Osteocyte (in vitro differentiated cells): ENCODE data around the gene RAB11B. TPM values are rescaled to one million over a fixed set of nuclear protein-coding genes. Genes with fewer than 3 reads are reported as not detected.
"Not testable (repeated sequence)": the region's sequence is repeated elsewhere in the genome, so short reads cannot be mapped to it uniquely, and the experiment has no call there.

Experiments
- DNase-seq: peaks from one replicate; pipeline ENCODE4 v3.0.0; 2021; ENCODE audit warnings: mixed read lengths; ENCODE audit not compliant: unreplicated experiment; ENCODE audit errors: extremely low spot score
- H3K27ac Mint-ChIP-seq: one replicate; pipeline ENCODE4 v1.8.0; 2021; ENCODE audit warnings: mild to moderate bottlenecking, mixed read lengths; ENCODE audit not compliant: unreplicated experiment
- H3K27me3 Mint-ChIP-seq: one replicate; pipeline ENCODE4 v1.8.0; 2021; ENCODE audit warnings: mixed read lengths; ENCODE audit not compliant: unreplicated experiment
- H3K36me3 Mint-ChIP-seq: one replicate; pipeline ENCODE4 v1.8.0; 2021; ENCODE audit warnings: mixed read lengths; ENCODE audit not compliant: unreplicated experiment
- H3K4me1 Mint-ChIP-seq: one replicate; pipeline ENCODE4 v1.8.0; 2021; ENCODE audit warnings: mixed read lengths; ENCODE audit not compliant: unreplicated experiment
- H3K4me3 Mint-ChIP-seq: one replicate; pipeline ENCODE4 v1.8.0; 2021; ENCODE audit warnings: mild to moderate bottlenecking, moderate library complexity, mixed read lengths; ENCODE audit not compliant: unreplicated experiment
- H3K9me3 Mint-ChIP-seq: one replicate; pipeline ENCODE4 v1.8.0; 2021; ENCODE audit warnings: mixed read lengths; ENCODE audit not compliant: unreplicated experiment
- total RNA-seq: library from RNA; stranded (reverse); gene quantifications from 2 replicates; pipeline ENCODE4 v1.2.1, GENCODE V29; 2021
- TF ChIP-seq, protein P1 (sequence below): fragments of 200-600 bp; sonication (generic); IDR thresholded peaks from 2 replicates; pipeline ENCODE4 v1.5.0; 2021; ENCODE audit warnings: antibody characterized with exemption, mild to moderate bottlenecking, moderate library complexity

Gene RAB11B
- total RNA-seq, 1 donor from 2014 or later = 130 TPM

DNA sequence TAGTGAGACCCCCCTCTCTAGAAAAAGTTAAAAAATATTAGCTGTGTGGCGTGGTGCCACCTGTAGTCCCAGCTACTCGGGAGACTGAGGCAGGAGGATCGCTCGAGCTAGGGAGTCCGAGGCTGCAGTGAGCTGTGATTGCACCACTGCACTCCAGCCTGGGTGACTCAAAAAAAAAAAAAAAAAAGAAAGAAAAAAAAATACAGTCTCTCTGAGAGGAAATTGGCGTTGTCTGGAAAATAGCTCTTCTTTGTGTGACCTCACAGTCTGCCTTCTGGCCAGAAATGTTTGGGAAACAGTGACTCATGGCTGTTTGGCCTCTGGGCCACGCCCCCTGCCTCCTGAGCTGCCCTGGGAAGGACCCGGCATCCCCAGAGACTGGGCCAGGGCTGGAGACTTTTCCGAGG lies 33.7 kb downstream of the RAB11B start:
- Mint-ChIP-seq H3K27ac (peak overlapping the region; percentile 98), H3K27me3 (no peaks in the 10 kb centered on the region), H3K36me3 (peaks cover 11% of the 10 kb centered on the region), H3K9me3 (no peaks in the 10 kb centered on the region), H3K4me1 (peaks cover 26% of the 10 kb centered on the region), H3K4me3 (peak overlapping the region; percentile 57)
- TF ChIP-seq, protein P1, sequence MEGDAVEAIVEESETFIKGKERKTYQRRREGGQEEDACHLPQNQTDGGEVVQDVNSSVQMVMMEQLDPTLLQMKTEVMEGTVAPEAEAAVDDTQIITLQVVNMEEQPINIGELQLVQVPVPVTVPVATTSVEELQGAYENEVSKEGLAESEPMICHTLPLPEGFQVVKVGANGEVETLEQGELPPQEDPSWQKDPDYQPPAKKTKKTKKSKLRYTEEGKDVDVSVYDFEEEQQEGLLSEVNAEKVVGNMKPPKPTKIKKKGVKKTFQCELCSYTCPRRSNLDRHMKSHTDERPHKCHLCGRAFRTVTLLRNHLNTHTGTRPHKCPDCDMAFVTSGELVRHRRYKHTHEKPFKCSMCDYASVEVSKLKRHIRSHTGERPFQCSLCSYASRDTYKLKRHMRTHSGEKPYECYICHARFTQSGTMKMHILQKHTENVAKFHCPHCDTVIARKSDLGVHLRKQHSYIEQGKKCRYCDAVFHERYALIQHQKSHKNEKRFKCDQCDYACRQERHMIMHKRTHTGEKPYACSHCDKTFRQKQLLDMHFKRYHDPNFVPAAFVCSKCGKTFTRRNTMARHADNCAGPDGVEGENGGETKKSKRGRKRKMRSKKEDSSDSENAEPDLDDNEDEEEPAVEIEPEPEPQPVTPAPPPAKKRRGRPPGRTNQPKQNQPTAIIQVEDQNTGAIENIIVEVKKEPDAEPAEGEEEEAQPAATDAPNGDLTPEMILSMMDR = no peak
- peak; percentile 94 for DNase-seq

DNA sequence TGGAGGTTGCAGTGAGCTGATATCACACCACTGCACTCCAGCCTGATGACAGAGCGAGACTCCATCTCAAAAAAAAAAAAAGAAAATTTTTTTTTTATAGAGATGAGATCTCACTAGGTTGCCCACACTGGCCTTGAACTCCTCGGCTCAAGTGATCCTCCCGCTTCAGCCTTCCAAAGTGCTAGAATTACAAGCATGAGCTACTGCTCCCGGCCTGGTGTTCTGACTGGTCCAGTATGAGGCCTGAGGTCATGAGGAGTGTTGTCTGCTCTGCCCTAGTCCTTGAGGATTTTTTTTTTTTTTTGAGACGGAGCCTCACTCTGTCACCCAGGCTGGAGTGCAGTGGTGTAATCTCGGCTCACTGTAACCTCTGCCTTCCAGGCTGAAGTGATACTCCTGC lies 35.2 kb downstream of the RAB11B start:
- peaks cover 11% of the 10 kb centered on the region for H3K36me3 Mint-ChIP-seq
- DNase-seq, H3K27me3 Mint-ChIP-seq: not testable (repeated sequence)

DNA sequence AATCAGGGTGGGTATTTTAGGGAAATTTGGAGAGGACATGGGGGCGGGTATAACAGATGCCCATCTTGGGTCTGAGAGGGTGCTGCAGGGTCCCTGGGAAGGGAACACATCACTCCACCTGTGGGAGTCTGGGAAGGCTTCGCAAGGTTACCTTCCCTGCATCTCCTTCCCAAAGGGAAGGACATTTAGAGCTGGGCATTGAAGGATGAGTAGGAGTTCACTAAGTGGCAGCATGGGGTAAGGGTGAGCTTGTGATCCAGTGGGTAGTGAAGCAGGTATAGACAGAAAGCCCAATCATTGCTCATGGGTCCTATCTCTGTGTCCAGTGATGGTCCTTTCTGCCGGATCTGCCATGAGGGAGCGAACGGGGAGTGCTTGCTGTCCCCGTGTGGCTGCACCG lies 36.1 kb downstream of the RAB11B start:
- TF ChIP-seq, protein P1 = no peak
- H3K36me3 Mint-ChIP-seq = peaks cover 16% of the 10 kb centered on the region
- no peak overlapping the region for H3K4me3 Mint-ChIP-seq
- peaks cover 26% of the 10 kb centered on the region for H3K4me1 Mint-ChIP-seq
- H3K9me3 Mint-ChIP-seq = no peaks in the 10 kb centered on the region
- no peak for DNase-seq
- H3K27me3 Mint-ChIP-seq = no peaks in the 10 kb centered on the region
- H3K27ac Mint-ChIP-seq = no peak overlapping the region

More for the DNA sequence above, 35.2 kb downstream of the RAB11B start:
- peaks cover 26% of the 10 kb centered on the region for H3K4me1 Mint-ChIP-seq
- not testable (repeated sequence) for H3K4me3 Mint-ChIP-seq, H3K9me3 Mint-ChIP-seq
- peak overlapping the region; percentile 27 for H3K27ac Mint-ChIP-seq

DNA sequence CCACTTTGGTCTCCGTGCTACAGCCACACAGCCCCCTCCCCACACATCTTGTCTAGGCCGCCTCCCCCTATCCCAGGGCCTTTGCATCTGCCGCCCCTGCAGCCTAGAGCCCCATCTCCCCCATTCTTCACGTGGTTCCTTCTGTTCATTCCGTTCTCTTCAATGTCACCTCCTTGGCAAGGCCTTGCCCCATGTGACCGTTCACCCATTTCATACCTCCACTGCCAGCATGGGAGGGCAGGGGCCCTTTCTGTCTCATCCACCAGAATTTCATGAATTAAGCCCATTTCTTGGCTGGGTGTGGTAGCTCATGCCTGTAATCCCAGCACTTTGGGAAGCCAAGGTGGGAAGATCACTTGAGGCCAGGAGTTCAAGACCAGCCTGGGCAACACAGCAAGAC lies 38.9 kb downstream of the RAB11B start:
- peaks cover 19% of the 10 kb centered on the region for H3K4me1 Mint-ChIP-seq
- no peaks in the 10 kb centered on the region for H3K27me3 Mint-ChIP-seq
- TF ChIP-seq, protein P1 = no peak
- H3K27ac Mint-ChIP-seq = no peak overlapping the region
- H3K4me3 Mint-ChIP-seq = no peak overlapping the region
- DNase-seq = no peak
- peaks cover 11% of the 10 kb centered on the region for H3K36me3 Mint-ChIP-seq
- H3K9me3 Mint-ChIP-seq = no peaks in the 10 kb centered on the region

DNA sequence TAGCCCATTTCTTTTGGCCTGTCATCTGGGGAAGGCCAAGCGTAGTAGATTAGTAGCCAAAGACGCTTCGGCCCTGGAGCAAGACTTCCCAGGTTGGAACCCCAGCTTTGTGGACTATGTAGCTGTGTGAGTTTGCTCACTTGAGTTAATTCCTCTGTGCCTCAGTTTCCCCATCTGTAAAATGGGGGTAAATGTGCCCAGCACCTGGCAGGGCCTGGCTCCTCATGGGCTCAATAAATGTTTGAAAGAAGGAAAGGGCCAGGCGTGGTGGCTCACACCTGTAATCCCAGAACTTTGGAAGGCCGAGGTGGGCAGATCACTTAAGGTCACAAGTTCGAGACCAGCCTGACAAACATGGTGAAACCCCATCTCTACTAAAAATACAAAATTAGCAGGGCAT lies 39.7 kb downstream of the RAB11B start:
- DNase-seq = no peak
- Mint-ChIP-seq H3K9me3 (no peaks in the 10 kb centered on the region), H3K4me3 (no peak overlapping the region), H3K36me3 (peaks cover 11% of the 10 kb centered on the region), H3K27ac (no peak overlapping the region), H3K27me3 (no peaks in the 10 kb centered on the region), H3K4me1 (peaks cover 19% of the 10 kb centered on the region)
- TF ChIP-seq, protein P1 = no peak

DNA sequence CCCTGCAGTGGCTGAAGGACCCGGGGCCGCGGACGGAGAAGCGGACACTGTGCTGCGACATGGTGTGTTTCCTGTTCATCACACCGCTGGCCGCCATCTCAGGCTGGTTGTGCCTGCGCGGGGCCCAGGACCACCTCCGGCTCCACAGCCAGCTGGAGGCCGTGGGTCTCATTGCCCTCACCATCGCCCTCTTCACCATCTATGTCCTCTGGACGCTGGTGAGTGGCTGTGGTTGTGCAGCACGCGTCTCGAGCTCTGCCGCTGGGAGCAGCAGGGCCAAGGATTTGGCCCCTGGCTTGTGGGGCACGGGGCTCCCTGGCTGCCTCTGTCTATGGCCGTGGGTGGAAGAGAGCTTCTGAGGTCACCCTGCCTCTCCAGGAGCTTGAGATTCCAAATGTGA lies 40.5 kb downstream of the RAB11B start:
- H3K27ac Mint-ChIP-seq = no peak overlapping the region
- no peaks in the 10 kb centered on the region for H3K27me3 Mint-ChIP-seq
- H3K4me3 Mint-ChIP-seq = no peak overlapping the region
- H3K4me1 Mint-ChIP-seq = peaks cover 24% of the 10 kb centered on the region
- TF ChIP-seq, protein P1 = no peak
- H3K36me3 Mint-ChIP-seq = peaks cover 11% of the 10 kb centered on the region
- H3K9me3 Mint-ChIP-seq = no peaks in the 10 kb centered on the region
- no peak for DNase-seq
